Thyroid gland (tissue), 4 donors: ENCODE results near the gene ZNF692. TPM values are rescaled to one million over a fixed set of nuclear protein-coding genes. Genes with fewer than 3 reads are reported as not detected.

ENCODE experiments used
- DNase-seq, 2 donors: peaks; one replicate each; pipeline ENCODE4 v3.0.0-alpha.2; 2019
- H3K27ac ChIP-seq, 3 donors: fragments of 200-600 bp; sonication (generic); 1 replicate in 2 of 3; 2 replicates in 1 of 3; pipeline ENCODE4 v1.5.1; 2016 to 2019; ENCODE audit warnings: mild to moderate bottlenecking in 1 of 3, moderate library complexity in 1 of 3
- H3K27me3 ChIP-seq: fragments of 200-600 bp; sonication (generic); one replicate; pipeline ENCODE4 v1.5.1; 2019
- H3K36me3 ChIP-seq, 2 donors: fragments of 200-600 bp; sonication (generic); one replicate each; pipeline ENCODE4 v1.5.1; 2016 to 2019
- H3K4me1 ChIP-seq, 2 donors: fragments of 200-600 bp; sonication (generic); one replicate each; pipeline ENCODE4 v1.5.1; 2017 to 2019
- H3K4me3 ChIP-seq, 3 donors: fragments of 200-600 bp; sonication (generic); replicated peaks in 1 of 3; 1 replicate in 2 of 3; 2 replicates in 1 of 3; pipeline ENCODE4 v1.5.1; 2016; ENCODE audit warnings: mild to moderate bottlenecking in 1 of 3
- H3K9me3 ChIP-seq: fragments of 200-600 bp; sonication (generic); one replicate; pipeline ENCODE4 v1.5.1; 2017
- POLR2A ChIP-seq, 2 donors: fragments of 450-650 bp; IDR thresholded peaks; one replicate each; pipeline ENCODE4 v1.6.1; 2017; ENCODE audit warnings: antibody characterized with exemption in 2 of 2, mild to moderate bottlenecking in 2 of 2, moderate library complexity in 1 of 2
- WGBS, 2 donors: methylation state at CpG; one replicate each; pipeline ENCODE4 v1.1.5; 2017; 5-methylcytosine and 5-hydroxymethylcytosine counted together
- intact Hi-C: fragments of 100-400 bp; cut with DNase I; formaldehyde crosslinking; loops from one replicate; pipeline ENCODE4 v1.15.1; 2023
- total RNA-seq, 4 donors: library from RNA; depleted of rRNA; stranded (reverse); fragments of >200 nt; gene quantifications; one replicate each; pipeline ENCODE4 v1.2.3, GENCODE V29; 2016
- TF ChIP-seq, protein P1 (sequence below), 6 experiments: fragments of 200-600 bp in 3 of 6; fragments of 450-650 bp in 3 of 6; sonication (generic) in 3 of 6; IDR thresholded peaks; one replicate each; pipeline ENCODE4 v1.5.1; 2016 to 2019; ENCODE audit warnings: antibody characterized with exemption in 6 of 6, mild to moderate bottlenecking in 2 of 6, inconsistent platforms in 1 of 6, moderate library complexity in 1 of 6

Gene ZNF692
- total RNA-seq, 4 donors from 2014 or later: 17.2 to 59.7 (median 34.1) TPM

DNA sequence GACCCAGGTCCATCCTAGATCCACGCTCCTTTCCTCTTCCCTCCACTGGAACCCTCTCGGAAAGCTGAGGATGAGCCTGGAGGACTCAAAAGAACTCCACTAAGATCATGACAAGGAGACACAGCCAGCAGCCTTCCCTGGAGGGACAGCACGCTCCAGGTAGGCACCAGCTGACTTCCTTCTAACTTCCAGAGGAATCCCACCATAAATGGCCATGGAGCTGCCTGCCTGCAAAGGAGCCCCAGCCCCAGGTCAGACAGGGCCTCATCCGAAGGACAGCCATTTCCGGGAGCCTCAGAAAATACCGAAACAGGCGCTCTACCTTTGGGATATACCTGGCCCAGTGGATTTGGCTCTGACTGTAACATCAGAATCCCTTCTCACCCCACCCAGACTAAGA lies 37.2 kb downstream of the ZNF692 start:
- DNase-seq: no peak
- peaks cover 0 to 7% of the 10 kb centered on the region in 2 donors for H3K36me3 ChIP-seq
- TF ChIP-seq, protein P1, sequence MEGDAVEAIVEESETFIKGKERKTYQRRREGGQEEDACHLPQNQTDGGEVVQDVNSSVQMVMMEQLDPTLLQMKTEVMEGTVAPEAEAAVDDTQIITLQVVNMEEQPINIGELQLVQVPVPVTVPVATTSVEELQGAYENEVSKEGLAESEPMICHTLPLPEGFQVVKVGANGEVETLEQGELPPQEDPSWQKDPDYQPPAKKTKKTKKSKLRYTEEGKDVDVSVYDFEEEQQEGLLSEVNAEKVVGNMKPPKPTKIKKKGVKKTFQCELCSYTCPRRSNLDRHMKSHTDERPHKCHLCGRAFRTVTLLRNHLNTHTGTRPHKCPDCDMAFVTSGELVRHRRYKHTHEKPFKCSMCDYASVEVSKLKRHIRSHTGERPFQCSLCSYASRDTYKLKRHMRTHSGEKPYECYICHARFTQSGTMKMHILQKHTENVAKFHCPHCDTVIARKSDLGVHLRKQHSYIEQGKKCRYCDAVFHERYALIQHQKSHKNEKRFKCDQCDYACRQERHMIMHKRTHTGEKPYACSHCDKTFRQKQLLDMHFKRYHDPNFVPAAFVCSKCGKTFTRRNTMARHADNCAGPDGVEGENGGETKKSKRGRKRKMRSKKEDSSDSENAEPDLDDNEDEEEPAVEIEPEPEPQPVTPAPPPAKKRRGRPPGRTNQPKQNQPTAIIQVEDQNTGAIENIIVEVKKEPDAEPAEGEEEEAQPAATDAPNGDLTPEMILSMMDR (IDR thresholded peaks at IDR 0.05): no peak
- TF ChIP-seq POLR2A (IDR thresholded peaks at IDR 0.05): no peak
- no peaks in the 10 kb centered on the region for H3K9me3 ChIP-seq
- no peak overlapping the region for H3K4me3 ChIP-seq
- H3K27me3 ChIP-seq: no peaks in the 10 kb centered on the region
- no peak overlapping the region for H3K27ac ChIP-seq
- peaks cover 32 to 48% of the 10 kb centered on the region in 2 donors for H3K4me1 ChIP-seq
- 94 to 96% methylated on average over 3 to 7 of the region's 7 CpGs for WGBS, 2 donors
- intact Hi-C loops: no loop called here

DNA sequence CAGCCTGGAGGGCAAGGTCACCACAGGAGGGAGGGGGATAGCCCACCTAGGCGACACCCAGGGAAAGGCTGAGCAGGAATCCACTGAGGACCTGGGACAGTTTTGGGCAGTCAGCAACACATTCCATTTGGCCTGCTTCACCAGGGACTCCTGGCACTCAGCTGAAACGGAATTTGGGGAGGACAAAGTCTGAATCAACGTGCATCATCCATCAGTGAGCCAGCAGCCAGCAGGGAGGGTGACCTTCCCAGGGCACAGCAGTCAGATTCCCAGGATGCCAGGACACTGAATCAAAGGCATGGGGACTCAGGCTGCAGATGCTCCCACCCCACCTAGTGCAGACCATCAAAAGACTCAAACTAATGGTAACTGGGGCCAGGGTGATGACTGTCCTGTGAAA lies 37.8 kb downstream of the ZNF692 start:
- Histone ChIP-seq H3K4me1 (peaks cover 32 to 48% of the 10 kb centered on the region in 2 donors), H3K9me3 (no peaks in the 10 kb centered on the region), H3K4me3 (no peak overlapping the region), H3K27me3 (no peaks in the 10 kb centered on the region), H3K27ac (no peak overlapping the region), H3K36me3 (peaks cover 5 to 12% of the 10 kb centered on the region in 2 donors)
- intact Hi-C loops: no loop called here
- WGBS, 2 donors: 65 to 79% methylated on average over 3 of the region's 3 CpGs
- no peak for DNase-seq
- TF ChIP-seq, protein P1 (IDR thresholded peaks at IDR 0.05): no peak
- TF ChIP-seq POLR2A (IDR thresholded peaks at IDR 0.05): no peak

DNA sequence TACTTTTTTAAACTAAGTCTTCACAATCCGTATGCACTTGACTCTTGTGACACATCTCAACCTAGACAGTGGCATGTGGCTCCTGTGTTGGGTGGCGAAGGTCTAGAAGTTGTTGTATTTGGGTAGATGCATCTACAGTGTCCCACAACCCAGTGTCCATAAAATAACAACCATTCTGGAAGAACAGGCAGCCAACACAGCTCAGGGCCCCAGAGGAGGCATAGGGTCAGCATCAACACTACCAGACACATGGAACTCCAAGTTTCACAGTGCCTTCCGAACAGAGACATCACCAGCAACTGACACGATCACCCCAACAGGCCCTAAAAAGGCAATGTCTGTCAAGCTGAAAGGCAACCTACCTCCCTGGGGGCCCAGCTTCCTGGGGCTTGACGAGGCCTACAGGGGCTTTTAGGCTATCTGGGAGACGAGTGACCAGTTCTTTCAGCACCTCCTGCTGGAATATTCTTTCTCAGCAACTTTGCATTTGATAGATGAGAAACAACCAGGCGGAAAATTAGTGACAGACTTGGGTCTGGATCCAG lies 38.8 kb downstream of the ZNF692 start:
- intact Hi-C loops: no loop called here
- H3K9me3 ChIP-seq: no peaks in the 10 kb centered on the region
- H3K4me1 ChIP-seq: peaks cover 31 to 47% of the 10 kb centered on the region in 2 donors
- TF ChIP-seq POLR2A (IDR thresholded peaks at IDR 0.05): no peak
- TF ChIP-seq, protein P1 (IDR thresholded peaks at IDR 0.05): no peak
- H3K27ac ChIP-seq: no peak overlapping the region
- H3K27me3 ChIP-seq: no peaks in the 10 kb centered on the region
- no peak for DNase-seq
- 88 to 89% methylated on average over 7 of the region's 7 CpGs for WGBS, 2 donors
- no peak overlapping the region for H3K4me3 ChIP-seq
- peaks cover 15 to 22% of the 10 kb centered on the region in 2 donors for H3K36me3 ChIP-seq

DNA sequence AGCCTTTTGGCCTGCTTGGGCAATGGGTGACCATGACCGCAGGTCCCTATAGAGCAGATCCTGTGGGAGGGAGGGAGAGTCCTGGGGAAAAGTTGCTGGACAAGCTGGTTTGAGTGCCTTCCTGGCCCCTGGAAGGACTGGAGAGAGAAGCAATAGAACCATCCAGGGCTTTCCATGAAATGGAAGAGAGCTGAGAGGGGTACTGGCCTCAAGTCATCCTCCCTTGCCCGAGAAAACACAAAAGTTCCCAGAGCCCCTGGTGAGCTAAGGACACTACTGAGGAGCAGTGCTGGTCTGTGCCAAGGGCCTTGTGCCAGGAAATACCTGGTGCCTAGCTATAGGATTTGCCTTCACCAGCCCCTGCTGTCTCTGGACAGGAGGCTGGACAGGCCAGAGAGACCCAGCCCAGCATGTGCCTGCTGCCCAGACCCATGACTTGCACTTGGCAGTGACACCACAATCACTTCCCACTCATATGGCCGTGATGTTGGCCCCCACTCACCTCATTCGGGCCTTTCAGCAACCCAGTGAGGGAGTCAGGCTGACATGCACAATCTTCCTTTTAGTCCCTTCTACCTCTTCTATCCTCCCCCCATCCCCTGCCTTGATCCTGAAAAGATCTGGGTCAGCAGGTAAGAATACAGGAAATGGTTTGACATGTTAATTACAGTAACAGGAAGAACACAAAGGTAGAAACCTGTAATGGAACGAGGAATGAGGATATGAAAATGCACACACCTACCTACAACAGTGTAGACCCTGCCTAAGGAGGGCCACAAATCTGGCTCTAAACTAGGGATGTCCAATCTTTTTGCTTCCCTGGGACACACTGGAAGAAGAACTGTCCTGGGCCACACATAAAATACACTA lies 40.1 kb downstream of the ZNF692 start:
- Histone ChIP-seq H3K27me3 (no peaks in the 10 kb centered on the region), H3K4me3 (no peak overlapping the region), H3K4me1 (peaks cover 17 to 33% of the 10 kb centered on the region in 2 donors), H3K36me3 (peaks cover 26 to 35% of the 10 kb centered on the region in 2 donors), H3K27ac (no peak overlapping the region), H3K9me3 (no peaks in the 10 kb centered on the region)
- 70 to 81% methylated on average over 5 of the region's 5 CpGs for WGBS, 2 donors
- TF ChIP-seq, protein P1 (IDR thresholded peaks at IDR 0.05): no peak
- TF ChIP-seq POLR2A (IDR thresholded peaks at IDR 0.05): no peak
- intact Hi-C loops: no loop called here
- peak in 1 of 2 donors; percentile 33 for DNase-seq

DNA sequence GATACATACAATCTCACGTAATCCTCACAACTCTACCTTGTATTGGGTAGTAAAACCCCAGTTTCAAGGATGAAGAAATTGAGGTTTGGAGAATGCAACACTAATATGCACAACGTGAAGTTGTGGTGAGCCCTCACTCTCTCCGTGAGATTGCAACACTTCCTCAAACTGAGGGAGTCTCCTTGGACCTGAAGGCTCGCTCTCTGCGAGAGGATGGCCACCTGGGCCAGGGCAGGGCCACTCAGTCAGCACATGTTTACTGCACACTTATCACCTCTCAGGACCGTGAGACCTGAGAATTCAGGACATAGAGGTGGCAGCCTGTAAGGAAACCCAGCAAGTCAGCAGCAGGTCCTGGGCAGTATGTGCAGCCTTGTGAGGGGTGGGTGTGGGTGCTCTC lies 41.8 kb downstream of the ZNF692 start:
- no peaks in the 10 kb centered on the region for H3K9me3 ChIP-seq
- TF ChIP-seq, protein P1 (IDR thresholded peaks at IDR 0.05): no peak
- TF ChIP-seq POLR2A (IDR thresholded peaks at IDR 0.05): no peak
- no peak overlapping the region for H3K27ac ChIP-seq
- WGBS, 2 donors: 83 to 93% methylated on average over 6 of the region's 6 CpGs
- intact Hi-C loops: no loop called here
- peaks cover 40 to 46% of the 10 kb centered on the region in 2 donors for H3K36me3 ChIP-seq
- no peaks in the 10 kb centered on the region for H3K27me3 ChIP-seq
- DNase-seq: no peak
- peaks cover 5 to 17% of the 10 kb centered on the region in 2 donors for H3K4me1 ChIP-seq
- no peak overlapping the region for H3K4me3 ChIP-seq
